Left ventricle myocardium inferior (tissue), 1 donor: ENCODE measurements around the gene CDK14. TPM values are rescaled to one million over a fixed set of nuclear protein-coding genes. Genes with fewer than 3 reads are reported as not detected.
A peak's percentile ranks its signal among the peaks of the same experiment; 100 is the strongest.

Experiments used
- DNase-seq: peaks from one replicate; pipeline ENCODE4 v3.0.0-alpha.2; 2020
- H3K27ac ChIP-seq: fragments of 200-600 bp; replicated peaks from 2 replicates; pipeline ENCODE4 v1.8.0; 2021
- H3K27me3 ChIP-seq: fragments of 200-600 bp; 2 replicates; pipeline ENCODE4 v1.8.0; 2021; ENCODE audit warnings: low read depth
- H3K36me3 ChIP-seq: fragments of 200-600 bp; 2 replicates; pipeline ENCODE4 v1.8.0; 2021
- H3K4me1 ChIP-seq: fragments of 200-600 bp; 2 replicates; pipeline ENCODE4 v1.8.0; 2021
- H3K4me3 ChIP-seq: fragments of 200-600 bp; 2 replicates; pipeline ENCODE4 v1.8.0; 2021; ENCODE audit warnings: mild to moderate bottlenecking, moderate library complexity
- H3K9me3 ChIP-seq: fragments of 200-600 bp; replicated peaks from 2 replicates; pipeline ENCODE4 v1.8.0; 2021
- intact Hi-C: fragments of 100-400 bp; cut with micrococcal nuclease; formaldehyde crosslinking; loops from one replicate; pipeline ENCODE4 v1.11.0; 2022
- total RNA-seq: library from RNA; stranded (reverse); fragmentation: NEBNext Ultra II Directional; extraction: Animal tissue kit (Norgen Biotek cat#: 25700); gene quantifications from one replicate; pipeline ENCODE4 v1.2.1, GENCODE V29; 2021
- TF ChIP-seq, protein P1 (sequence below): fragments of 200-600 bp; IDR thresholded peaks from 2 replicates; pipeline ENCODE4 v1.8.0; 2021; ENCODE audit warnings: antibody characterized with exemption, mild to moderate bottlenecking, borderline replicate concordance
- donor health status: DM: no; HTN: yes; CAD: no; lungs with severe emphysema.

CDK14 gene
- total RNA-seq, 1 donor from 2014 or later = 18.7 TPM

- H3K27me3 ChIP-seq = no peaks in the 10 kb centered on the region
- H3K36me3 ChIP-seq = no peaks in the 10 kb centered on the region
- H3K9me3 ChIP-seq = no peaks in the 10 kb centered on the region
- TF ChIP-seq, protein P1, sequence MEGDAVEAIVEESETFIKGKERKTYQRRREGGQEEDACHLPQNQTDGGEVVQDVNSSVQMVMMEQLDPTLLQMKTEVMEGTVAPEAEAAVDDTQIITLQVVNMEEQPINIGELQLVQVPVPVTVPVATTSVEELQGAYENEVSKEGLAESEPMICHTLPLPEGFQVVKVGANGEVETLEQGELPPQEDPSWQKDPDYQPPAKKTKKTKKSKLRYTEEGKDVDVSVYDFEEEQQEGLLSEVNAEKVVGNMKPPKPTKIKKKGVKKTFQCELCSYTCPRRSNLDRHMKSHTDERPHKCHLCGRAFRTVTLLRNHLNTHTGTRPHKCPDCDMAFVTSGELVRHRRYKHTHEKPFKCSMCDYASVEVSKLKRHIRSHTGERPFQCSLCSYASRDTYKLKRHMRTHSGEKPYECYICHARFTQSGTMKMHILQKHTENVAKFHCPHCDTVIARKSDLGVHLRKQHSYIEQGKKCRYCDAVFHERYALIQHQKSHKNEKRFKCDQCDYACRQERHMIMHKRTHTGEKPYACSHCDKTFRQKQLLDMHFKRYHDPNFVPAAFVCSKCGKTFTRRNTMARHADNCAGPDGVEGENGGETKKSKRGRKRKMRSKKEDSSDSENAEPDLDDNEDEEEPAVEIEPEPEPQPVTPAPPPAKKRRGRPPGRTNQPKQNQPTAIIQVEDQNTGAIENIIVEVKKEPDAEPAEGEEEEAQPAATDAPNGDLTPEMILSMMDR = peak; percentile 40
- DNase-seq = no peak
- H3K4me1 ChIP-seq = peaks cover 9% of the 10 kb centered on the region
- intact Hi-C loops = no loop called here
- H3K27ac ChIP-seq = no peak overlapping the region
- H3K4me3 ChIP-seq = no peak overlapping the region
Measured at GRCh38 chr7:90857603-90858002, 261.5 kb downstream of the CDK14 start.

DNA sequence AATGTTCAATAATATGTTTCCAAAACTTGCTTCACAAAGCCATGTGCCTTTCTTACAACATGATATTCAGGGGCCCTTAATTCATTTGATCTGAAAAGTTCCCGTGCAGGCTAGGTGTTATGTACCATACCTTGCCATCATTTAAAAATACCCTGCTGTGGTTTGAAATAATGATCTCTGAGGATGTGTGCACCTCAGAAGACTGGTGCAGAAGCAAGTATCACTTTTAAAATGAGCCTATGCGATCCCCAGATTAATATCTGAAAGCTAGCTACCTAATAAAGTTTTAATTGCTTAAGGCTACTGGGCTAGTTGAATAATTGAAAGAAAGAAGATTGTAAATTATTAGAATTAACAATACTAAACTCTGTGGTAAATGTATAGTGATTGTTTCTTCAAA, 262.4 kb downstream of the CDK14 start:
- no peaks in the 10 kb centered on the region for H3K9me3 ChIP-seq
- no peak for DNase-seq
- no peaks in the 10 kb centered on the region for H3K27me3 ChIP-seq
- TF ChIP-seq, protein P1 = no peak
- H3K27ac ChIP-seq = no peak overlapping the region
- intact Hi-C loops = no loop called here
- H3K4me1 ChIP-seq = peaks cover 9% of the 10 kb centered on the region
- no peak overlapping the region for H3K4me3 ChIP-seq
- H3K36me3 ChIP-seq = no peaks in the 10 kb centered on the region

GRCh38 chr7:90859521-90859920, 263.4 kb downstream of the CDK14 start:
- DNase-seq = no peak
- intact Hi-C loops = no loop called here
- no peaks in the 10 kb centered on the region for H3K36me3 ChIP-seq
- TF ChIP-seq, protein P1 = no peak
- H3K27ac ChIP-seq = no peak overlapping the region
- no peaks in the 10 kb centered on the region for H3K27me3 ChIP-seq
- no peaks in the 10 kb centered on the region for H3K9me3 ChIP-seq
- peaks cover 9% of the 10 kb centered on the region for H3K4me1 ChIP-seq
- no peak overlapping the region for H3K4me3 ChIP-seq

DNA sequence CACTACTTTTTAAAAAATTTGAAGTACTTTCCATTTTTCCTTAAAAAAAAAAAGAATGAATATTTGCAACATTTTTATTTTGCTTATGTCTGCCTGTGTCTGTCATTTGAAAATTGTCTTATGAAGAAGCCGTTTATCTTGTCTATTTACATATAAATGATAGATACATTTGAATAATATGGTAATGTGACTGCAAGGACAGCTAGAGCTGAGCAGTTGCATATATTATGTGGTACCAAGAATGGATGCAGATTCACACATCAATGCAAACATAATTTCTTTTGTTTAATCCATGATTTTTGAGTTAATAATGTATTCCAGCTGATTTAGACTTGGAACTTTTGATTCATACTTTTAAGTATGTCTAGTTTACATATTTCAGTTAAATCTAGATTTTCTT, 268.0 kb downstream of the CDK14 start:
- no peak overlapping the region for H3K4me3 ChIP-seq
- TF ChIP-seq, protein P1 = no peak
- no peaks in the 10 kb centered on the region for H3K4me1 ChIP-seq
- DNase-seq = no peak
- intact Hi-C loops = no loop called here
- H3K27ac ChIP-seq = no peak overlapping the region
- no peaks in the 10 kb centered on the region for H3K36me3 ChIP-seq
- no peaks in the 10 kb centered on the region for H3K9me3 ChIP-seq
- no peaks in the 10 kb centered on the region for H3K27me3 ChIP-seq

- Histone ChIP-seq H3K9me3 (no peaks in the 10 kb centered on the region), H3K4me3 (no peak overlapping the region), H3K27me3 (no peaks in the 10 kb centered on the region), H3K4me1 (no peaks in the 10 kb centered on the region), H3K27ac (no peak overlapping the region), H3K36me3 (no peaks in the 10 kb centered on the region)
- TF ChIP-seq, protein P1 = no peak
- DNase-seq = no peak
- intact Hi-C loops = no loop called here
Measured at GRCh38 chr7:90869335-90869734, 273.2 kb downstream of the CDK14 start.

- Histone ChIP-seq H3K9me3 (no peaks in the 10 kb centered on the region), H3K36me3 (no peaks in the 10 kb centered on the region), H3K4me3 (no peak overlapping the region), H3K27me3 (no peaks in the 10 kb centered on the region), H3K27ac (no peak overlapping the region), H3K4me1 (no peaks in the 10 kb centered on the region)
- intact Hi-C loops = no loop called here
- no peak for DNase-seq
- TF ChIP-seq, protein P1 = no peak
Measured at GRCh38 chr7:90876701-90877100, 280.6 kb downstream of the CDK14 start.
